HG02870 (cell line): ENCODE measurements around the gene DLEU7.

Experiments
- ATAC-seq: cut with Tn5 transposase; IDR thresholded peaks from one replicate; pipeline ENCODE4 v1.9.1; 2021; ENCODE audit warnings: mild to moderate bottlenecking, moderate library complexity; ENCODE audit not compliant: unreplicated experiment

The DLEU7 gene

DNA sequence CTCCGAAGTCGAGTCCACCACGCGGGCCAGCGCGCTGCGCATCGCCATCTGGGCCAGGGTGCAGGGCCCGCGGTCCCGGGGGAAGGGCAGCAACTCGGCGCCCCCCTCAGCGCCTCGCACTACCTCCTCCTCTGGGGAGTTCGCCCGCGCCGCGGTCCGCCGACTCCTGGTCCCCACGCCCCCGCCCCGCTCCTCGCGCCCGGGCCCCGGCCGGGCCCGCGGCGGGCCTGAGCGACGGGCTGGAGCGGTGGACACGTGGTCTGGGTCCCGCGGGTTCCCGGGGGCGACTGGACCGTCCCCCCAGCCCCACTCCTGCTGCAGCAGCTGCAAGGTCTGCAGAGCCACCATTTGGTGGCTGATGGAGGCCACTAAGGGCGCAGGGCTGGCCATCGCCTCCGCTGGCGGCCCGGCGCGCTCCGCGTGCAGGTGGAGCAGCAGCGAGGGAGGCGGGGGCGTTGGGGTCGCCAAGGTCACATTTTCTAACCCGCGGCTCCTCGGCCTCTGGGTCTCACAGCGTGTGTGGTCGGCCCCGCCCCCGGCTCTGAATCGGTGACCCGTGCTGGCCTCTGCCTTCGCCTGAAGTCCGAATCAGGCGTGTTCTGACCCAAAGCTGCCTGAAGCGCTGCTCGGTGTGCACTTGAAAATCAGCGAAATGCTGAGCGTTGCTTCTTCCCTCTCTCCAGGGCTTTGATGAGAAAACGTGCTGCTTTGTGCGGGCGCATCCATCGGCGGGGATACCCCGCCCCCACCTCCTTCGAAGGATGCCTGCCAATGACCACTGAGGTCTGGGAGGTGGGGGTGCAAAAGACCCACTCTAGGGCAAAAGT lies at the start of gene DLEU7:
DLEU7 (minus strand) TSS at position 436 of the 827 bp plus-strand sequence; CDS start at position 390, 46 bp downstream.
- ATAC-seq = no peak

DNA sequence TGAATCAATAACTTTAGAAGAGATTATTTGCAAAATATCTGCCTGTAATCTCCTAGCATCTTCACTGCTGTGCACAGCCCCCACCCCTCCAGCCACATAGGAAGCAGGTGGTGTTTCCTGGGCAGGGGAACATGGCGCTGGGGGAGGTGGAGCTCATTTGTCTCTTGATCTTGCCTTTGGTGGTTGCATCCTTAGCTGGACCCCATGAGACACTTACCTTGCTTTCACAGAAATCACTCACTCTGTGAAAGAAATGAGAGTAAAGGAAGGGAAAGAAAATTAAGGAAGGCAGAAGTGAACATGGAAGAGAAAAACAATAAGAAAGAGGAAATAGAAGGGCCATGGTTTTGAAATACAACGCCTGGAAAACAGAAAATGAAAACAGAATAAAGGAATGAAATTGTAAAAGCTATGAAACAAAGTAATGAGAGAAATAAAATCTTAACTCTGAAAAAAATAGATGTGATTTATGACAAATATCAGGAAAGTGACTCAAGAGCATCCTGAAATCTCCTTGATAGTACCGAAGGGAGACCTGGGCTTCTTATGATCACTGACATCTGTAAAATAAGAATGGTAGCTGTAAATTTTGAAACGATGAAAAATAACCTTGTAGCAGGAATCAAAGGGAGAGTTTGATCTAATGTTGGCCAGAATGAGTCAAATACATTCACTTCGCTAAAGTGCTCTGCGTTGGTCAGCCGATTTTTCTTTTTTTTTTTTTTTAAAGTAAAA lies 48.9 kb upstream of the DLEU7 start:
- no peak for ATAC-seq

DNA sequence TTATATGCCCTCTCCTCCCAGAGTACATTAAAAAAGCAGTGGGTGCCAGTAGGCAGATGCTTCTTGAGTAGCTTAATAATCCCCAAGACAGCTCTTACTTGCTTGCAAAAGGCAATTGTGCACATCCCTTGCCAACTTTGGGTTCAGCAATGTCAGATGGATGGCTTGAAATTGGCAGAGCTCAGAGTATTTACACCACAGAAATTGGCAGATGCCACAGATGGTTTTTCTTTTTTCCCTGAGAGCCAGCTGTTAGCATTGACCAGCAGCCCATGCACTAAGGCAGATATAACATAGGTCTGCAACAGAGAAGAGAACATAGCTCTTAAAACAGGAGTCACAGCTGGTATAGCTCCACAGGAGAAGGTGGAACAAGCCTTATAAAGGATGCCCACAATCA lies 47.7 kb upstream of the DLEU7 start:
- no peak for ATAC-seq

DNA sequence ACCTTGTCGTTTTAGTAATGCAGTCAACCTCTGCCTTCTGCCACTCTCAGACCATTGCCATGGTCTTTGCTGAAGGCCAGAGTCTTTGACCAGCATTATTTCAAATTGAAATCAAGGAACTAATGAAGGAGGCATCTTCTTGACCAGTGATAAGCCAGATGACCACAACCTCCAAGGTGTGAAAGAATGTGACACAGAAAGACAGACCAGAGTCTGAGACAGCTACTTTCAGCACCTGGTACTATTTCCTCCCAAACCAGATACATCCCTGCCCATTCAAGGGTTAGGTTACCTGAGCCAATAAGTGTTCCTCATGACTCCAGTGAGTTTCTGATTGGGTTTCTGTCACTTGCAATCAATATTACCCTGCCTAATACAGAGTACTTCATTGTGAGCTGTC lies 45.8 kb upstream of the DLEU7 start:
- no peak for ATAC-seq

DNA sequence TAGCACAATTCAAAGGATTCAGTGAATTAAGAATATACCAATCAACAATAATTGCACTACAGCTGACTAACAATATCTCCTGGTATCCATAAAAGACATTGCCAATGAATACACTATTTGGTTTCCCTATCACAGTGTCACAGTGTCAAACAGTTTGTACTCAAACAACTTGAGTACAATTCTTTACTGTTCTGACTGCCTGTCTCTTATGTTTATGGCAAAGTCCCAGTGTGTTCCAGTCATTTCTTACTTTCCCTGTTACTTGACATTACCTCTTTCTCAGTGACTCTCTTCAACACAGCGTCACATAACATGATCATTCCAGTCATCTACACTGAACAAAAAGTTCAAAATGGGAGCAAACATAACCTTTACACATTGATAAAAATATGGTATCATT lies 44.9 kb upstream of the DLEU7 start:
- ATAC-seq = no peak

DNA sequence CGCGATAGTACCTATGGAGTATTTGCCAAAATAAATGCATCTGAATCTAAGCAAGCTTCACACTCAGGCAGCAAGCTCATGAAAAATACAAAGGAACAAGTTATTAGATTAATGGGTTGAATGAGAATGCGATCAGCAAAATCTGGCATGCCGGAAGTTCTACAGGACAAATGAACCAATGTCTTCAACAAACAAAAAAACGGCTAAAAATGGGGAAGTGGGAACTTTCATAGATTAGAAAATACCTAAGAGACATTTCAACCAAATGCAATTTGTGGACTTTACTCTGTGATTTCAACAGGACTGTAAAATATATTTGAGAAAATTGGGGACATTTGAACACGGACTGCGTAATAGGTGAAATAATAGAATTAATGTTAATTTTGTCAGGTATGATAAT lies 43.7 kb upstream of the DLEU7 start:
- no peak for ATAC-seq

DNA sequence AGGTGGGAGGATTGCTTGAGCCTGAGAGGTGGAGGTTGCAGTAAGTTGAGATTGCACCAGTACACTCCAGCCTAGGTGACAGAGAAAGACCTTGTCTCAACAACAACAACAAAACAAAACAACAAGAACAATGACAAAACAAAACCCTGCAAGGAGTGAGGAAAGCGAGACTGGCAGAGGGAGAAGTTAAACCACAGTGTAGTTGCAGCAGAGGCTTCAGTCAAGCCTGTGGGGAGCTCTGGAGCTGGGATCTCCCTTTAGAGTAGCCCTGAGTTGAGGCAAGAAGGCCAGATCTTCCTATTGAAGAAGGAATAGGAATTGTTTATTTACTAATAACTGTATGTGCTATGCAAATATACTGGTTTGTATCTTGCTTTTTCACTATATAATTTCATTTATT lies 40.8 kb upstream of the DLEU7 start:
- ATAC-seq = no peak

DNA sequence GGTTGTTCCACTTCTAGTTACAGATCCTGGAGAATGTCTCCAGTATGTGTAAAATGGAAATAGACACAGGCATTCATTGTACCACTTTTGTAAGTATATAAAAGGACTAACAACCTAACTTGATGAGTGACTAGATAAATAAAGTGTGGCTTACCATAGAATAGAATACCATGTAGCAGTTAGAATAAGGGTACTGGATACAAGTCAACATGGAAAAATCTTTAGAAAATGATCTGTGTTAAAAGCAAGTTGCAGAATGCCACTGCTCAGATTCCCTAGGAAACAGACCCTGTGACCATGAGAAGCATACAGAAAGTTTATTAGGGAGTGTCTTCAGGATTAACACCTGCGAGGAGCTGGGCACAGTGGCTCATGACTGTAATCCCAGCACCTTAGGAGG lies 40.2 kb upstream of the DLEU7 start:
- no peak for ATAC-seq

DNA sequence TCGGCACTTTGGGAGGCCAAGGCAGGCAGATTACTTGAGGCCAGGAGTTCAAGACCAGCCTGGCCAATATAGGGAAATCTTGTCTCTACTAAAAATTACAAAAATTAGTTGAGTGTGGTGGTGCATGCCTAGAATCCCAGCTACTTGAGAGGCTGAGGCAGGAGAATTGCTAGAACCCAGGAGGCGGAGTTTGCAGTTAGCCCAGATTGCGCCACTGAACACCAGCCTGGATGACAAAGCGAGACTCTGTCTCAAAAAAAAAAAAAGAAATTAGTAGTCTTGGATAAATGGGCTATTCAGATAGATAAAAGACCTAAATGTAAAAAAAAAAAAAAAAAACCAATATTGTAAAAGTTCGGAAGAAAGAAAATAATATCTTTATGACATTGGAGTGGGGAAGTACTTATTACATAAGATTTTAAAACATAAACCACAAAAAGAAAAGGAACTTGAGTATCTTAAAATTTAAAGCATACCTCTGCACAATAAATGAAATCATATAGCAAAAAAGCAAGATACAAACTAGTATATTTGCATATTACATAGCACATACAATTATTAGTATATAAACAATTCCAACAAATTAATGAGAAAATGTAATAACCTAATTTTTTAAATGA lies 39.4 kb upstream of the DLEU7 start:
- no peak for ATAC-seq

DNA sequence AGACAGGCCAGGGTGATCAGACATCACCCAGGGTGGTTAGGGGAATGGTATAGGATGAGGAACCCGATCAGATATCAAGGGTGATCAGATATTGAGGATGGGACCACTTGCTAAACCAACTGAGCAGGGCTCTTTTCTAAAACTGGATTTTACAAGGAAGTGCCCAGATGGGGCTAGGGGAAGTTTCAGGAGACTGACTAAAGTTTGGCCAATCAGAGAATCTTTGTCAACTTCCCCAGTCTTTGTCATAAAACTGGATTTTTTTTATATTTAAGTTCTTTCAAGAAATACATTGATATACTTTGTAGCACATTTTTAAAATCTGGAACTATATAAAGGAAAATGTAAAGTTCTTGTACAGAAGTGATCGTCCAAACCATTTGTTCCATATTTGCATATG lies 30.5 kb upstream of the DLEU7 start:
- ATAC-seq = no peak

DNA sequence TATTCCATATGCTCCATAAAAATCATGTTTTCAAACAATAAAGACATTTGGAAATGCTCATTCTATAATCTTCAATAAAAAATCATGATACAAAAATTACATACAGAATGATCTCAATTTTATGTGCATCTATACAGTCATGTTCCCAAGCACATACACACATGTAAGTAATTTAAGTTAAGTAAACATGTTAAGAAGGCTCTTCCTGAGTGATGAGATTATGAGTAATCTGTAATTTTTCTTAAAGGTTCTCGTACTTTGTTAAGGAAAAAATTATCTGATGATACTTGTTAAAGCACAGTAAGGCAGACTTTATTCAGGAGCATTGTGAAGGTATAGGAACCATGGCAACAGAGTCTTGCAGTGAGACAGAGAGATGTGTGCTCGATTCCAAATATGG lies 30.0 kb upstream of the DLEU7 start:
- no peak for ATAC-seq

DNA sequence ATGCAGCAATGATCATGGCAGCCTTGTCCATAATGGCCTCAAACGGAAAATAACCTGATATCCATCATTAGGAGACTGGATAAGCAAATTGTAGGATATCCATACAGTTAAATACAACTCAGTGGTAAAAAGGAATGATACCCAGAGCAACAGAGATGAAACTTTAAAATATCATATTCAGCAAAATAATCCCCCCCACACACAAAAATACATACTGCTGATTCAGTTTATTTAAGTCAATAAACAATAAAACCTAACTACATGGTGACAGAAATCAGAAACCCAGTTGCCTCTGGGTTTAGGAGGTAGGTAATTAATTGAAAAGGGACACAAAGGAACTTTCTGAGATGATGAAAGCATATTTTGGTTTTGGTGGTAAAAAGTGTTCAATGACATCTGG lies 27.9 kb upstream of the DLEU7 start:
- ATAC-seq = no peak

DNA sequence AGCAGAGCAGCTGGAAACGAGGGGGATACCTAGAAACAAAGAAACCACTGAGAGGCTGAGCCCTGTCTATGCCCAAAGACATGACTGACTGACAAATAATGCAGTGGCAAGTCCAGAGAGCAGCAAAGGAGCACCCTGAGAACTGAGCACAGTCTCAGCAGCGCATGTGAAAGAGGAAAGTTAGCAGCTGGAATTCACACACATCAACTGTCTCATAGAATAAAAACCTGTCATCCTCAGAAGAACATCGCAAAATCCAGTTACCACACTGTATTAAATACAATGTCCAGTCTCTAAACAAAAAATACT lies 24.1 kb upstream of the DLEU7 start:
- no peak for ATAC-seq

DNA sequence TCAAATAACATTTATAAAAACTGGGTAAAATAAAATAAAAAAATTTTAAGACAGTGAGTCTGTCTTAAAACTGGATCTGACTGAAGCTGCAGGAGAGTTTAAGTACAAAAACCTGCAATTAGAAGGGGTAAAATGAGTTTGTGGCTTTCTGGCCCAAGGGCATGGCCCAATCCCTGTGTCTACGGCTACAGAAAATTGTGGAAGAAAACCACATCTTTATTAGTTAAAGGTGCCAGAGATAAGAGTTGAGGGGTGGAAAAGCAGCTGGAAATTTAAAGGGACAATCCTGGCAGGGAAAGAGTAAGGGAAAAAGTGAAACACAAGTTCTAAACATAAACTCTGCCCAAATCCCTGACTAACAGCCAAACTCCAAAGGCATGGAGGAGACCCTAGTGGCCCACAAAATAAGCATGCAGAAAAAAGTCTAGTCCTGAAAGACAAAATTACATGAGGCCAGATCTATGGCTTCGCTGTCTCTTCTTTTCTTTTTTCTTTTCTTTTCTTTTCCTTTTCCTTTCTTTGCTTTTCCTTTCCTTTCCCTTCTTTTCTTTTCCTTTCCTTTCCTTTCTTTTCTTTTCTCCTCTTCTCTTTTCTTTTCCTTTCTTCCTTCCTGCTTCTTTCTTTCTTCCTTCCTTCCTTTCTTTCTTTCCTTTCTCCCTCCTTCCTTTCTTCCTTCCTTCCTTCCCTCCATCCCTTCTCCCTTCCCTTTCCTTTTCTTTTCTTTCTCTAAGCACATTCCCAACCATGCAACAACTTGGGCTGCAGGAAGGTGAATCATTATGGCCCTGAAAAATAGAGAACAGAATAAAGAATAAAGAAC lies 23.5 kb upstream of the DLEU7 start:
- no peak for ATAC-seq

DNA sequence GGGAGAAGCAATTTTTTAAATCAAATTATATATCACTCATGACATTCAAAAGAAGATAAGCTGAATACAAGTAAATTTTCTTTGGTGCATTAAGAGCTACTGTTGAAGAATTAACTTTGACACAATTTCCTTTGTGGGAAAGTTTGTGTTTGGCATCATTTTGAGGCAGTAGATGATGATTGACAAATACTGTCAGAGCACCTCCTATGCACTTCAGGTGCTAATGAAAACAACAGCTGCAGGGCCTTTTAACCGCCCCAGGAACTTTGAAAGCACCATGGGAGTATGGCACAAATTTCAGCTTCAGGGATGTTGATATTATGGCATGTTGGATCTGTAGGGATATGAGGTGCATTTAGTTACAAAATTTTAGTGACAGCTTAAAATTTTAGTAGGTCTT lies 21.0 kb upstream of the DLEU7 start:
- ATAC-seq = no peak

DNA sequence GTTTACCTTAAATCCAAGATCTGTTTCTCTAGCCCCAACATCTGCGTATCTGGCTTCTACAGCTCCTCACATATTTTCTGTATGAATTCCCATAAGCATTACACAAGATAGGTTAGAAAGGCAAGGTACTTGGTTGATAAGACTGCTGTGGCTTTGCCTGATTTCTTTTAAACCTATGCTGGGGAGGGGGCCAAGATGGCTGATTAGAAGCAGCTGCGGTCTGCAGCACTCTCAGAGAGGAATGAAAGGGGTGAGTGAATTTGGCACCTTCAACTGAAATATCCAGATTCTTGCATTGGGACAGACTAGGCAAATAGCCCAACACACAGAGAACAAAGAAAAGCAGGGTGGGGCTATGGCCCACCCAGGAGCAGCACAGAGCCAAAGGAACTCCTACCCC lies 12.2 kb upstream of the DLEU7 start:
- ATAC-seq = no peak

DNA sequence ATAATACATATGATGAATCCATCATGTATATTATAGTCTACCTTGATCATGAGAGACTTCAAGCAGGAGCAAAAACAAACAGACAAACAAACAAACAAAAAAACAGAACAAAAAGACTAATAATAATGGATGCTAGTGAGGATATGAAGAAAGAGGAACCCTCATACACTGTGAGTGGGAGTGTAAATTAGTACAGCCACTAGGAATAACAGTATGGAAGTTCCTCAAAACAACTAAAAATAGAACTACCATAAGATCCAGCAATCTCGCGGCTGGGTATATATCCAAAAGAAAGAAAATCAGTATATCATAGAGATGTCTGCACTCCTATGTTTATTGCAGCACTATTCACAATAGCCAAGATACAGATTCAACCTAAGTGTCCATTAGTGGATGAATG lies 7.0 kb upstream of the DLEU7 start:
- no peak for ATAC-seq

DNA sequence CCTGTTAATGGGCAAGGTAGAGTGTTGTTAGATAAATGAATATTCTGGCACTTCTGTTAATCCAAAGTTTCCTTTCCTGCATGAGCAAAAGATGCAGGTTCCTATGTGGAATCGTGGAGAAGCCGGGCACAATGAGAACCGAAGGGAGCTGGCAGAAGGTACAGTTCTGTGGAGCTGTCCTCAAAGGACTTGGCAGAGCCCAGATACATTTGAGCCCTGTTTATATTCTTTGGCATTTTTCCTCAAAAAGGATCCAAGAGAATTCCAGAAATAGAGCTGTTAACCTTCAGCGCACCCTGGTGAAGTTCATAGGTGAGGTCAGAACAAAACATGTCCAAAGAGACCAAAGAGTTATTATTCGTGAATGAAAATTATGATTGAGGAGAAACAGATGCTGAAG lies 4.0 kb upstream of the DLEU7 start:
- no peak for ATAC-seq

DNA sequence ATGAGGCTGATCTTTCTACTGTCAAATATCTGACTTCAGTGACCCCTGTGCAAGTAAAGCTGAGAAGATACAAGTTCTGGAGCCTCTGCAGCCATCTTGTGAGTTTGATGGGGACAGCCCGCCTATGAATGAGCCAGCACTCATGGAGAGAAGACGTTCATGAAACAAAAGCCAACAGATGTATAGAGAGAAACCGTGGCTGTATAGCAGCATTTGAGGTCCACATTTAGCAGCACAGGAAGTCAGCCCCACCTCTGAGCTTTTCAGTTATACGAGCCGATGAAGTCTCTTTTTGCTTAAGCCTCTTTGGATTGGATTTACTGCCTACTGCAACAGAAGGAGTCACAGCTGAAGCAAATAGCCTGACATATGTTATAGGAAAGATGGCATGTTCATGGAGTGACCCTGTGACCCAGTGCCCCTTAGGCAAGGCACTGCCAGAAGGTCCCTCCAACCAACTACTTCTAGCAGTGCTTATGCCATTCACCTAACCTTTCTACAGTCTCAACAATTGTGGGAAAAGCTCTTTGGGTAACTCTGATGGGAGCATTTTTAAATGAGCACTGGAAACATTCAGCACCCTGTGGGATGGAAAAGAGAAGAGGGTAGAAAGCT lies 3.5 kb upstream of the DLEU7 start:
- no peak for ATAC-seq

DNA sequence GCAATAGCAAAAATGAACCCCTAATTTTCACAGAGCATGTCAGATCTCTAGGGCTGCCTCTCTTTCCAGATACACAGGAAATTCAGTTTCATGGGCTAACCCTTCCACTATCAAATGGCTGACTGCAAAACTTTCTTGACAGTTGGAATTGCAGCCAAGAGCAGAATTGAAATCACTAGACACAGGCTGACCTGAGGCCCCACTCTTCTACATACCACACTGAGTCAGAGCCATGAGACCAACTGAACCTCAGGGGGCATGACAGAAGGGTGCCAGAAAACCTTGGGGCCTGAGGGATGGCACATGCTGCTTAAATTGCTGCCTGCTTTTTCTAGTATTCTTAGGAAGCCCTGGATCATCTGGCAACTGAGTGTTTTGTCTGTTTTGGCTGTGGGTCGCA lies 1.7 kb upstream of the DLEU7 start:
- no peak for ATAC-seq
